ENCODE results near the gene KRT28. TPM values are rescaled to one million over a fixed set of nuclear protein-coding genes. Genes with fewer than 3 reads are reported as not detected.
"Not testable (repeated sequence)": the region's sequence is repeated elsewhere in the genome, so short reads cannot be mapped to it uniquely, and the experiment has no call there.

KRT28 gene
- total and polyA plus RNA-seq, 11 donors = not detected

DNA sequence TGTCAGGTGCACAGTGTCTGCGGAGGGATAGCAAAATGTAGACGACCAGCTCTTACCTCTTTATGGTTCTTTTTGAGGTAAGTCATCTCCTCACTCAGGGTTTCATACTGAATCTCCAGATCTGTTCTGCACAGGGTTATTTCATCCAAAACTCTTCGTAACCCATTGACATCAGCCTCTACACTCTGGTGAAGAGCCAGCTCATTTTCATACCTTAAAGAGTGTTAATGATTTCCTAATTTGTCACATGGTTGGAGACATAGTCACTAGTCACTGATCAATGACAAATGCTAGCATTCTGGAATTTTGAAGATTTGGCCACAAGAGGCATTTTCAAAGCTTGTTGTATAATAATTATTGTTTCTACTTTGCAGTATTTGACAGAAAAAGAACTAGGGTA lies 46.0 kb downstream of the KRT28 start:
- peaks cover 0 to 12% (median 0%) of the 10 kb centered on the region in 9 donors for H3K27me3 ChIP-seq
- intact Hi-C loops (cut with DNase I) = loop anchor here in 1 of 10 donors (10.0 kb wide), 1 partner anchor 59 kb away; no protein-coding TSS in a partner anchor
- H3K27ac ChIP-seq = no peak overlapping the region
- TF ChIP-seq CTCF (IDR thresholded peaks at IDR 0.05) (no peak), POLR2A (IDR thresholded peaks at IDR 0.05) (no peak)
- 86 to 90% (median 88%) methylated on average over 3 of the region's 3 CpGs for WGBS, 4 donors
- peaks cover 0 to 21% (median 5%) of the 10 kb centered on the region in 12 donors for H3K9me3 ChIP-seq
- H3K4me3 ChIP-seq = no peak overlapping the region
- H3K36me3 ChIP-seq = no peaks in the 10 kb centered on the region
- ATAC-seq = no peak
- no peak for DNase-seq
- H3K4me1 ChIP-seq = no peaks in the 10 kb centered on the region

GRCh38 chr17:40751065-40751464 lies 48.7 kb downstream of the KRT28 start:
- Histone ChIP-seq H3K36me3 (no peaks in the 10 kb centered on the region), H3K9me3 (peaks cover 0 to 4% (median 0%) of the 10 kb centered on the region in 12 donors), H3K4me3 (no peak overlapping the region), H3K27ac (no peak overlapping the region), H3K27me3 (peaks cover 0 to 23% (median 0%) of the 10 kb centered on the region in 9 donors), H3K4me1 (no peaks in the 10 kb centered on the region)
- intact Hi-C loops (cut with DNase I) = loop anchor here in 1 of 10 donors (10.0 kb wide), 1 partner anchor 56 kb away; no protein-coding TSS in a partner anchor
- no peak for DNase-seq
- 78 to 84% (median 81%) methylated on average over 14 of the region's 14 CpGs for WGBS, 4 donors
- TF ChIP-seq POLR2A (IDR thresholded peaks at IDR 0.05) = no peak
- ATAC-seq = no peak

GRCh38 chr17:40750391-40750790 lies 49.4 kb downstream of the KRT28 start:
- WGBS, 4 donors = 77 to 85% (median 79%) methylated on average over 6 of the region's 6 CpGs
- Histone ChIP-seq H3K27me3 (peaks cover 0 to 25% (median 3%) of the 10 kb centered on the region in 9 donors), H3K27ac (no peak overlapping the region)

DNA sequence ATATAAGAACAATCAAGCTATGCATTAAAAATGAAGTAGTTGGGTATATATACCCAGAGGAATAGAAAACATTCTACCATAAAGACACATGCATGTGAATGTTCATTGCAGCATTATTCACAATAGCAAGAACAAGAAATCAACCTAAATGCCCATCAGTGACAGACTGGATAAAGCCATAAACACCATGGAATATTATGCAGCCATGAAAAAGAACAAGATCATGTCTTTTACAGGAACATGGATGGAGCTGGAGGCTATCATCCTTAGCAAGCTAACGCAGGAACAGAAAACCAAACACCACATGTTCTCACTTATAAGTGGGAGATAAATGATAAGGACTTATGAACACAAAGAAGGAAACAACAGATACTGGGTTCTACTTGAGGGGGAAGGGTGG lies 51.1 kb downstream of the KRT28 start:
- H3K27ac ChIP-seq; DNase-seq; H3K4me3 ChIP-seq; intact Hi-C loops (cut with DNase I); H3K9me3 ChIP-seq; H3K36me3 ChIP-seq; H3K4me1 ChIP-seq; ATAC-seq: not testable (repeated sequence)
- H3K27me3 ChIP-seq = peaks cover 0 to 31% (median 3%) of the 10 kb centered on the region in 9 donors
- WGBS, 4 donors = 41 to 59% (median 55%) methylated on average over 1 of the region's 1 CpG

More at GRCh38 chr17:40750391-40750790, 49.4 kb downstream of the KRT28 start:
- ATAC-seq (no peak), DNase-seq (no peak)
- Histone ChIP-seq H3K36me3 (no peaks in the 10 kb centered on the region), H3K4me3 (no peak overlapping the region), H3K4me1 (no peaks in the 10 kb centered on the region), H3K9me3 (peaks cover 0 to 4% (median 0%) of the 10 kb centered on the region in 12 donors)
- intact Hi-C loops (cut with DNase I) = loop anchor here in 1 of 10 donors (10.0 kb wide), 1 partner anchor 56 kb away; no protein-coding TSS in a partner anchor
- TF ChIP-seq POLR2A (IDR thresholded peaks at IDR 0.05) (no peak), CTCF (IDR thresholded peaks at IDR 0.05) (no peak)

Other genes starting within 250 kb of the KRT28 start
- gene CCR7, start 234.5 kb downstream of the KRT28 start, total RNA-seq = 1 to 10 TPM in 1 of 9 donors, under 1 TPM in 5, not detected in 3; 0.09 to 2.2 (median 0.23) TPM
- under 1 TPM; 0.15 to 0.35 TPM for gene CCR7, start 234.5 kb downstream of the KRT28 start, polyA plus RNA-seq
- 10 to 100 TPM; 51.8 to 88.0 (median 59.4) TPM for gene SMARCE1, start 152.1 kb downstream of the KRT28 start, total RNA-seq
- gene SMARCE1, start 152.1 kb downstream of the KRT28 start, polyA plus RNA-seq = 10 to 100 TPM; 38.6 to 60.9 TPM
- 1 to 10 TPM in 1 of 9 donors, under 1 TPM in 4, not detected in 4; 0.25 to 1.3 (median 0.96) TPM for gene KRT222, start 134.8 kb downstream of the KRT28 start, total RNA-seq
- not detected for gene KRT222, start 134.8 kb downstream of the KRT28 start, polyA plus RNA-seq
- not detected for gene KRT24, start 96.2 kb downstream of the KRT28 start, total RNA-seq
- not detected for gene KRT24, start 96.2 kb downstream of the KRT28 start, polyA plus RNA-seq
- not detected for gene KRT25, start 44.6 kb downstream of the KRT28 start, total RNA-seq
- gene KRT25, start 44.6 kb downstream of the KRT28 start, polyA plus RNA-seq = not detected
- not detected for gene KRT26, start 27.8 kb downstream of the KRT28 start, total RNA-seq
- not detected for gene KRT26, start 27.8 kb downstream of the KRT28 start, polyA plus RNA-seq
- gene KRT27, start 17.4 kb downstream of the KRT28 start, total RNA-seq = not detected
- not detected for gene KRT27, start 17.4 kb downstream of the KRT28 start, polyA plus RNA-seq
- 10 to 100 TPM; 17.6 to 70.8 (median 50.1) TPM for gene KRT10, start 22.7 kb upstream of the KRT28 start, total RNA-seq
- 10 to 100 TPM; 21.9 to 81.9 TPM for gene KRT10, start 22.7 kb upstream of the KRT28 start, polyA plus RNA-seq
- not detected for gene KRT12, start 67.3 kb upstream of the KRT28 start, total RNA-seq
- gene KRT12, start 67.3 kb upstream of the KRT28 start, polyA plus RNA-seq = not detected
- gene KRT20, start 85.3 kb upstream of the KRT28 start, total RNA-seq = not detected
- gene KRT20, start 85.3 kb upstream of the KRT28 start, polyA plus RNA-seq = under 1 TPM in 1 of 2 donors, not detected in 1; 0.12 TPM
- under 1 TPM in 1 of 9 donors, not detected in 8; 0.16 TPM for gene KRT23, start 137.7 kb upstream of the KRT28 start, total RNA-seq
- not detected for gene KRT23, start 137.7 kb upstream of the KRT28 start, polyA plus RNA-seq
- not detected for gene KRT39, start 167.0 kb upstream of the KRT28 start, total RNA-seq
- gene KRT39, start 167.0 kb upstream of the KRT28 start, polyA plus RNA-seq = not detected
- not detected for gene KRT40, start 184.4 kb upstream of the KRT28 start, total RNA-seq
- gene KRT40, start 184.4 kb upstream of the KRT28 start, polyA plus RNA-seq = not detected
- not detected for gene KRTAP3-3, start 194.2 kb upstream of the KRT28 start, total RNA-seq
- gene KRTAP3-3, start 194.2 kb upstream of the KRT28 start, polyA plus RNA-seq = not detected
- gene KRTAP3-2, start 199.9 kb upstream of the KRT28 start, total RNA-seq = not detected
- gene KRTAP3-2, start 199.9 kb upstream of the KRT28 start, polyA plus RNA-seq = not detected
- not detected for gene KRTAP3-1, start 209.2 kb upstream of the KRT28 start, total RNA-seq
- gene KRTAP3-1, start 209.2 kb upstream of the KRT28 start, polyA plus RNA-seq = not detected
- gene KRTAP1-5, start 227.2 kb upstream of the KRT28 start, total RNA-seq = not detected
- gene KRTAP1-5, start 227.2 kb upstream of the KRT28 start, polyA plus RNA-seq = not detected
- gene KRTAP1-4, start 230.2 kb upstream of the KRT28 start, total RNA-seq = not detected
- not detected for gene KRTAP1-4, start 230.2 kb upstream of the KRT28 start, polyA plus RNA-seq
- not detected for gene KRTAP1-3, start 234.9 kb upstream of the KRT28 start, total RNA-seq
- not detected for gene KRTAP1-3, start 234.9 kb upstream of the KRT28 start, polyA plus RNA-seq
- gene KRTAP1-1, start 241.5 kb upstream of the KRT28 start, total RNA-seq = not detected
- not detected for gene KRTAP1-1, start 241.5 kb upstream of the KRT28 start, polyA plus RNA-seq
- not detected for gene KRTAP2-1, start 247.4 kb upstream of the KRT28 start, total RNA-seq
- not detected for gene KRTAP2-1, start 247.4 kb upstream of the KRT28 start, polyA plus RNA-seq

Measured in heart left ventricle (tissue), 16 donors.